Measurements from ENCODE around the gene OR4K5. TPM values are rescaled to one million over a fixed set of nuclear protein-coding genes. Genes with fewer than 3 reads are reported as not detected.

The OR4K5 gene
- total RNA-seq, 2 donors from 2014 or later, result not detected

DNA sequence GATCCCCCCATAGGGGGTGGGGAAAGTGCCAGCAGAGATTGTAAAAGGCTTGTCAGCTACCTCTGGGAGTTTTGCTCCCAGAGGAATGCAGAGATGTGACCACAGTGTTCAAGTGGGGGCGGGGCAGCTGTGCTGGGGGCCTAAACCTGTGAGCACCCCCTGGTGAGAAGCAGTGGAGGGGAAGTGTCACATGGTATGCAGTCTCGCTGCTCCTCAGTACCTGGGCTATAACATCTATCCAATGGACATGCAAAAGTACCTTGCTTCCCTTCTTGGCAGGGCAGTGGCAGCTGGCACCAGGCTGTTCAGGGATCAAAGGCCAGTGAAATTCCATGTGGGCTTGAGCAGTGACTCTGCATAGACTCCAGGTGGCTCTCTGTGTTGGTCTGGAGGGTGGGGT, 25.1 kb upstream of the OR4K5 start:
- intact Hi-C loops (cut with DNase I), result no loop called here
- ATAC-seq (no peak), DNase-seq (no peak)
- peaks cover 0 to 18% (median 0%) of the 10 kb centered on the region in 3 donors for H3K9me3 ChIP-seq
- H3K4me3 ChIP-seq, result no peak overlapping the region
- no peaks in the 10 kb centered on the region for H3K36me3 ChIP-seq (replicated peaks in 1 of 2; ENCODE audit: insufficient read depth in 1 of 2, low read depth in 2 of 2)
- no peaks in the 10 kb centered on the region for H3K27me3 ChIP-seq
- TF ChIP-seq POLR2A (IDR thresholded peaks at IDR 0.05), result no peak
- TF ChIP-seq, protein P1, sequence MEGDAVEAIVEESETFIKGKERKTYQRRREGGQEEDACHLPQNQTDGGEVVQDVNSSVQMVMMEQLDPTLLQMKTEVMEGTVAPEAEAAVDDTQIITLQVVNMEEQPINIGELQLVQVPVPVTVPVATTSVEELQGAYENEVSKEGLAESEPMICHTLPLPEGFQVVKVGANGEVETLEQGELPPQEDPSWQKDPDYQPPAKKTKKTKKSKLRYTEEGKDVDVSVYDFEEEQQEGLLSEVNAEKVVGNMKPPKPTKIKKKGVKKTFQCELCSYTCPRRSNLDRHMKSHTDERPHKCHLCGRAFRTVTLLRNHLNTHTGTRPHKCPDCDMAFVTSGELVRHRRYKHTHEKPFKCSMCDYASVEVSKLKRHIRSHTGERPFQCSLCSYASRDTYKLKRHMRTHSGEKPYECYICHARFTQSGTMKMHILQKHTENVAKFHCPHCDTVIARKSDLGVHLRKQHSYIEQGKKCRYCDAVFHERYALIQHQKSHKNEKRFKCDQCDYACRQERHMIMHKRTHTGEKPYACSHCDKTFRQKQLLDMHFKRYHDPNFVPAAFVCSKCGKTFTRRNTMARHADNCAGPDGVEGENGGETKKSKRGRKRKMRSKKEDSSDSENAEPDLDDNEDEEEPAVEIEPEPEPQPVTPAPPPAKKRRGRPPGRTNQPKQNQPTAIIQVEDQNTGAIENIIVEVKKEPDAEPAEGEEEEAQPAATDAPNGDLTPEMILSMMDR (IDR thresholded peaks at IDR 0.05), result no peak
- 25 to 27% methylated on average over 2 of the region's 2 CpGs for WGBS, 2 donors
- no peak overlapping the region for H3K27ac ChIP-seq
- H3K4me1 ChIP-seq, result no peaks in the 10 kb centered on the region

DNA sequence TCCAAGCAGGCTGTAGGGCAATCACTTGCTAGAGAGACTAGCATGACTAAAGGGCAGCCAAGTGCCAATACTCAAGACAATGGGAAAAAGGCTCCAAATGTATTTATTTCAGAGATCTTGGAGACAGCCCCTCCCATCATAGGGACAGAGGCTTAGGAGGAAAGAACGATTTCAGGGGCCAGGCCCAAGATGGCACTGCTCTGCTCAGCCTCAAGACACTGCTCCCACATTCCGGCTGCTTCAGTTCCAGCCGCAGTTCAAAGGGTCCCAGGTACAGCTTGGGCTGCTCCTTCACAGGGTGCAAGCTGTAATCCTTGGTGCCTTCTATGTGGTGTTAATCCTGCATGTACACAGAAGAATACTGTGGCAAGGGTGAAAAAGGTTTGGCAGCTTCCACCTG, 19.4 kb upstream of the OR4K5 start:
- Histone ChIP-seq H3K9me3 (no peaks in the 10 kb centered on the region), H3K4me1 (no peaks in the 10 kb centered on the region), H3K27ac (no peak overlapping the region), H3K4me3 (no peak overlapping the region), H3K27me3 (no peaks in the 10 kb centered on the region), H3K36me3 (replicated peaks in 1 of 2; ENCODE audit: insufficient read depth in 1 of 2, low read depth in 2 of 2) (no peaks in the 10 kb centered on the region)
- 63 to 69% methylated on average over 3 of the region's 3 CpGs for WGBS, 2 donors
- TF ChIP-seq, protein P1 (IDR thresholded peaks at IDR 0.05), result no peak
- no peak for TF ChIP-seq POLR2A (IDR thresholded peaks at IDR 0.05)
- ATAC-seq (no peak), DNase-seq (no peak)
- intact Hi-C loops (cut with DNase I), result no loop called here

DNA sequence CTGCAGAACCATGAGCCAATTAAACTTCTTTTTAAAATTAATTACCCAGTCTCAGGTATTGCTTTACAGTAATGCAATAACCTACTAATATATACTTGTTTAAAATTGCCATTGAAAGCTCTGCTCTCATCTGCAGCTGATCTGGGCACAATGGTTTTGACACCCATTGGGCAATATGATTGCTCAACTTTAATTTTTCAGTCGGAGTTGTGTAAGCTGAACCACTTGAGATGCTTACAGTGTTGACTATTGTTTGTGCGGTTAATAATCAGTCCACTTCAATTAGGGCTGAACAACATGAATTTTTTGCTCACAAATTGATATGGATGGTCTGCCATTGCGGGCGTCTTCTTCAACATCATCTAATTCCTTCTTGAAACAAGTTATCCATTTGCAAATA, 18.0 kb upstream of the OR4K5 start:
- intact Hi-C loops (cut with DNase I), result no loop called here
- no peak overlapping the region for H3K27ac ChIP-seq
- no peak for TF ChIP-seq POLR2A (IDR thresholded peaks at IDR 0.05)
- TF ChIP-seq, protein P1 (IDR thresholded peaks at IDR 0.05), result no peak
- ATAC-seq (no peak), DNase-seq (no peak)
- H3K4me3 ChIP-seq, result no peak overlapping the region
- no peaks in the 10 kb centered on the region for H3K4me1 ChIP-seq
- no peaks in the 10 kb centered on the region for H3K9me3 ChIP-seq
- H3K27me3 ChIP-seq, result no peaks in the 10 kb centered on the region
- no peaks in the 10 kb centered on the region for H3K36me3 ChIP-seq (replicated peaks in 1 of 2; ENCODE audit: insufficient read depth in 1 of 2, low read depth in 2 of 2)
- WGBS, 2 donors, result 55 to 59% methylated on average over 4 of the region's 4 CpGs

DNA sequence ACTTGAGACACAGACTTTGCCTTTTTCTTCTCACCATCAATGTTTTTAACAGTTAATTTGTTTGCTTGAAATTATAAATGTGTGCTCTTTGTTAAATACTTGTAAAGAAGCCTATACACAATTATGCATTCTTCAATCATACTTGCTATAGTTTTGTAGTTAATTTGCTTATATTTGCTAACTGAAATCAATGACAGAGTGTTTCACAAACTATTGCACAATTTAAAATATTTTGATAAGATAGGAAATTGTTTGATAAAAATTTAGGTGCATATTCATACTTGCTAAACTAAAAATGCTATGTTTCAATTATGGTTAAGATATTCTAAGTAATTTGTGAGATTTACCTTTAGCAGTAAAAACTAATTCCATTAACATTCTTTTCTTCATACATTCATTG, 13.7 kb upstream of the OR4K5 start:
- DNase-seq, result no peak
- Histone ChIP-seq H3K4me1 (no peaks in the 10 kb centered on the region), H3K4me3 (no peak overlapping the region), H3K27me3 (no peaks in the 10 kb centered on the region), H3K27ac (no peak overlapping the region), H3K36me3 (replicated peaks in 1 of 2; ENCODE audit: insufficient read depth in 1 of 2, low read depth in 2 of 2) (no peaks in the 10 kb centered on the region), H3K9me3 (no peaks in the 10 kb centered on the region)
- ATAC-seq, result no peak
- intact Hi-C loops (cut with DNase I), result no loop called here
- no peak for TF ChIP-seq POLR2A (IDR thresholded peaks at IDR 0.05)
- TF ChIP-seq, protein P1 (IDR thresholded peaks at IDR 0.05), result no peak

DNA sequence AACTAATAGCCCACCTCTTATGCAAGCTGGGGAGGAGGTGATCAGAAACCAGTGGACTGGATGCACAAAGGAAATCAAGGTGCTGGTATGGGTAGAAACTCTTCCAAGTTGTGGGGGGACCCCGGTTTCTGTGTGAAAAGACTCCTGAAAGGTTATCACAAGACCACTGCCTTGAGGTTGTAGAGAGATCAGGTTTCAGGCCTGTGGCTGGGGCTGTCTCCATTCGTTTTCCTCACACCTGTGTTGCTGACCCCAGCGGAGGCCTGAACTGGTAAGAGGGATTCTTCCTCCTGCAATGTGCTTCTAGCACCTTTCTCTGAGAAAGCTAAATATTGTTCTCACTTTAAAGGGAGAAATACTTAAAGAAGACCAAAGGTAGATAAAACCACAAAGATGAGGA, 9.3 kb upstream of the OR4K5 start:
- WGBS, 2 donors, result 35% methylated on average over 3 of the region's 3 CpGs
- H3K4me1 ChIP-seq, result no peaks in the 10 kb centered on the region
- H3K27ac ChIP-seq, result no peak overlapping the region
- intact Hi-C loops (cut with DNase I), result no loop called here
- DNase-seq (no peak), ATAC-seq (no peak)
- H3K4me3 ChIP-seq, result no peak overlapping the region
- TF ChIP-seq, protein P1 (IDR thresholded peaks at IDR 0.05), result no peak
- TF ChIP-seq POLR2A (IDR thresholded peaks at IDR 0.05), result no peak
- no peaks in the 10 kb centered on the region for H3K9me3 ChIP-seq
- H3K36me3 ChIP-seq (replicated peaks in 1 of 2; ENCODE audit: insufficient read depth in 1 of 2, low read depth in 2 of 2), result no peaks in the 10 kb centered on the region
- H3K27me3 ChIP-seq, result no peaks in the 10 kb centered on the region

Data from body of pancreas (tissue), 4 donors.